ENCODE data around the gene SMCO2.
A peak's percentile ranks its signal among the peaks of the same experiment; 100 is the strongest.

The SMCO2 gene

DNA sequence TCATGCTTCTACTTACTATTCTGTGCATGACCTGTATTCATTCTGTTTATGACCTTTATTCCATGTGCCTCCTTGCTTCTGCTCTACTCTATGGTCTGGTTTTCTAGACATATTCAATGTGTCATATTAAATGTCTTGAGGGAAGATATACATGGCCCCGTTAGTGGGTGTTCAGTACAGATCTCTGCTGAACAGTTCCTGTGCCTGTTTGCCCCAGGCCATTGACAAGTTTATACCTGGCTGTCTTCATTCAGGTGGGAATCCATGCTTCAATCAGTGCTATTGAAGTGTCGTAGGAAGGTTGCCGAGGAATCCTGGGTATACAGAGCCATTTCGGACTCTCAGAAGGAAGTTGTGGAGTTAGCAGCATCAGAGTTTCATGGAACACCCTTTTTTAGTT is 70.1 kb downstream of the SMCO2 start:
- no peaks in the 10 kb centered on the region for H3K36me3 ChIP-seq (ENCODE audit: control insufficient read depth in 1 of 2, insufficient read depth in 2 of 2, low read length in 2 of 2)
- no peaks in the 10 kb centered on the region for H3K27me3 ChIP-seq (ENCODE audit: low read depth, low read length)
- H3K4me3 ChIP-seq (ENCODE audit: low read depth in 1 of 2, low read length in 2 of 2): no peak overlapping the region
- H3K9me3 ChIP-seq (ENCODE audit: control insufficient read depth in 1 of 2, low read length in 2 of 2): no peaks in the 10 kb centered on the region
- peaks cover 0 to 10% of the 10 kb centered on the region in 2 donors for H3K4me1 ChIP-seq (ENCODE audit: control insufficient read depth in 1 of 2, insufficient read depth in 2 of 2, low read length in 2 of 2)
- no peak overlapping the region for H3K27ac ChIP-seq (ENCODE audit: low read length)

- H3K27me3 ChIP-seq (ENCODE audit: low read depth, low read length): no peaks in the 10 kb centered on the region
- H3K36me3 ChIP-seq (ENCODE audit: control insufficient read depth in 1 of 2, insufficient read depth in 2 of 2, low read length in 2 of 2): no peaks in the 10 kb centered on the region
- H3K9me3 ChIP-seq (ENCODE audit: control insufficient read depth in 1 of 2, low read length in 2 of 2): no peaks in the 10 kb centered on the region
- no peak overlapping the region for H3K4me3 ChIP-seq (ENCODE audit: low read depth in 1 of 2, low read length in 2 of 2)
- H3K4me1 ChIP-seq (ENCODE audit: control insufficient read depth in 1 of 2, insufficient read depth in 2 of 2, low read length in 2 of 2): peaks cover 0 to 10% of the 10 kb centered on the region in 2 donors
- no peak overlapping the region for H3K27ac ChIP-seq (ENCODE audit: low read length)
These were observed 71.0 kb downstream of the SMCO2 start for GRCh38 chr12:27517546-27517945.

DNA sequence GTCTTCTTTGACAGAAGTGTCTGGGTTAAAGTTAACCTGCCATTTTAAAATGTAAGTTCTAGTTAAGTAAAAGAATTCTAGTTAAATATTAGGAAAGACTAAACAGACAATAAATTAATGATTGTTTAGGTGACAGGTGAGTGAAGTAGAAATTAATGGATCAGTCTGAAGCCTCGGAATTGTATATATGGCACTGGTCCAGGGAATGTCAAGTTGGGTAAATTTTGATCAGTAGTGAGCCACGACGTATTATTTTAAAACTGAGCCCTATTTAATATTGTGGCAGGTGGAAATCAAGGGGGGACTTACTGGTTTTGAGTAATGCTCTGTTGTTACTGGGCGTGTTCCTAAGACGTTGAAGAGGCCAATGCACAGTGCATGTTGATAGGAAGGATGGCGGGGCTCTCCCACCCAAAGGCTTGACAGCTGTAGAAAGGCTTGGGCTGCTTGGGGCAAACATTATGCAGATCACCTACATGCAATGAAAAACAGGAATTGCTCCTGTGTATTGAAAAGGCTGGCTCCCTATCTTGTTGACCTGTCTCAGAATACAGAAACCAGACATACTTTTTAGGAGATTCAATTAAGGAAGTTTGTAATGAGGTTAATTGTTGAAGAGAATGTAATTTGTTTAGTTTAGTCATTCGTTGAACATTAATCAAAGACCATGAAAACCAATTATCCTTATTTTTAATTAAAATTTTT is 71.6 kb downstream of the SMCO2 start:
- no peaks in the 10 kb centered on the region for H3K36me3 ChIP-seq (ENCODE audit: control insufficient read depth in 1 of 2, insufficient read depth in 2 of 2, low read length in 2 of 2)
- no peaks in the 10 kb centered on the region for H3K27me3 ChIP-seq (ENCODE audit: low read depth, low read length)
- no peak overlapping the region for H3K4me3 ChIP-seq (ENCODE audit: low read depth in 1 of 2, low read length in 2 of 2)
- H3K4me1 ChIP-seq (ENCODE audit: control insufficient read depth in 1 of 2, insufficient read depth in 2 of 2, low read length in 2 of 2): peaks cover 0 to 10% of the 10 kb centered on the region in 2 donors
- no peak overlapping the region for H3K27ac ChIP-seq (ENCODE audit: low read length)
- H3K9me3 ChIP-seq (ENCODE audit: control insufficient read depth in 1 of 2, low read length in 2 of 2): no peaks in the 10 kb centered on the region

DNA sequence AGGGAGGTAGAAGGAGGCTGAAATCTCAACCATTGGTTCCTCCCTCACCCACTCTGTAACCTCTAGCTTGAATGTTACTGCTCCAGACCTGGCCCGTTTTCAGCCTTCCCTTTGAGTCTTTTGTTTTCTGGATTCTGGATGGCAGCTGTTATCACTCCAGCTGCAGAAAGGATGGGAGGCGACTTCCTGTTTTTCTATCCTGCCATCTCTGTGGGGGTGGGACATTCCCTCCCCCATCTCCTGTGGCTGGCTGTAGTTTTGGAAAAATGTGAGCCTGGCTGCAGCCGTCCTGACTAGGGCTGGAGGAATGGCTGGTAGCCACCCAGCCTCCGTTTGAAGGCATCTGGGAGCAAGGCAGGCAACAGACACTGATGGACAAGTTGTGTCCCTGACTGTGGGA is 74.5 kb downstream of the SMCO2 start:
- Histone ChIP-seq H3K9me3 (ENCODE audit: control insufficient read depth in 1 of 2, low read length in 2 of 2) (no peaks in the 10 kb centered on the region), H3K36me3 (ENCODE audit: control insufficient read depth in 1 of 2, insufficient read depth in 2 of 2, low read length in 2 of 2) (no peaks in the 10 kb centered on the region), H3K4me3 (ENCODE audit: low read depth in 1 of 2, low read length in 2 of 2) (no peak overlapping the region), H3K27ac (ENCODE audit: low read length) (no peak overlapping the region), H3K4me1 (ENCODE audit: control insufficient read depth in 1 of 2, insufficient read depth in 2 of 2, low read length in 2 of 2) (peaks cover 0 to 14% of the 10 kb centered on the region in 2 donors), H3K27me3 (ENCODE audit: low read depth, low read length) (no peaks in the 10 kb centered on the region)

DNA sequence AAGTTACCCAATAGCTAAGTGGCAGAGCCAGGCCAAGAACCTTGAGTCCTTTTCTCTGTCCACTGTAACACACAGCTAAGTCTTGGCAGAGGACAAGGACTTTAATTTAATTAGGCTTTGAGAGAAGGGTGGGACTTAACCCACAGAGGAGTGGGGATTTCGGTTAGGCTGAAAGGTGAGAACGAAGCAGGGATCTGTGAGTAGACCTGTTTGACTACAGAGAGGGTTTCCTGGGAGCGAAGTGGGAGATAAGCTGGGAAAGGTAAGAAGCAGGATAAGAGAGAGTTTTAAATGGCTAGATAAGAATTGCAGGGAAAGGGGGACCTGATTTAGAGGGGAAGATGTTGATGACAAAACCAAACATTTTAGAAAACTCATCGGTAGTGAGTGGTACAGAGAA is 75.4 kb downstream of the SMCO2 start:
- Histone ChIP-seq H3K4me1 (ENCODE audit: control insufficient read depth in 1 of 2, insufficient read depth in 2 of 2, low read length in 2 of 2) (peaks cover 0 to 15% of the 10 kb centered on the region in 2 donors), H3K36me3 (ENCODE audit: control insufficient read depth in 1 of 2, insufficient read depth in 2 of 2, low read length in 2 of 2) (no peaks in the 10 kb centered on the region), H3K27me3 (ENCODE audit: low read depth, low read length) (no peaks in the 10 kb centered on the region), H3K27ac (ENCODE audit: low read length) (no peak overlapping the region), H3K4me3 (ENCODE audit: low read depth in 1 of 2, low read length in 2 of 2) (no peak overlapping the region), H3K9me3 (ENCODE audit: control insufficient read depth in 1 of 2, low read length in 2 of 2) (no peaks in the 10 kb centered on the region)

DNA sequence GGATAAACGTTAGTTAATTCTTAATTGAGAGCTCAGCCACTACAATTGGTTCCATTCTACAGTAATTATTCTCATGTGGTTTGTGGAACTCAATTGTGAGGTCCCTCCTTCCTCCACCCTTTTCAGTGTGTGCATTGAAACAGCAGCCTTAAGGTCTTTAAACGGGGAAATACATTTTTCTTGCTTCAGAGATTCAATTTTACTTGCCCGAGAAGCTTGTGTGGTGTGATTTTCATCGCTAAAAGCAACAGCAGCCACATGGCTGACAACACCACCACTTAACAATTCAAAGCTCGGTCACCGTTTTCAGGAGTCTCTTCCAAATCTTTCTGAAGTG is 76.7 kb downstream of the SMCO2 start:
- Histone ChIP-seq H3K9me3 (ENCODE audit: control insufficient read depth in 1 of 2, low read length in 2 of 2) (no peaks in the 10 kb centered on the region), H3K27me3 (ENCODE audit: low read depth, low read length) (no peaks in the 10 kb centered on the region), H3K4me3 (ENCODE audit: low read depth in 1 of 2, low read length in 2 of 2) (peak overlapping the region; percentile 72 to 94), H3K36me3 (ENCODE audit: control insufficient read depth in 1 of 2, insufficient read depth in 2 of 2, low read length in 2 of 2) (no peaks in the 10 kb centered on the region), H3K27ac (ENCODE audit: low read length) (peak overlapping the region; percentile 96), H3K4me1 (ENCODE audit: control insufficient read depth in 1 of 2, insufficient read depth in 2 of 2, low read length in 2 of 2) (peaks cover 0 to 11% of the 10 kb centered on the region in 2 donors)

GRCh38 chr12:27523642-27524493 is 77.3 kb downstream of the SMCO2 start, which contains the start of gene PPFIBP1:
Gene PPFIBP1 (plus strand): TSS chr12:27524206. CDS start chr12:27633397, 109,191 bp downstream.
- no peaks in the 10 kb centered on the region for H3K36me3 ChIP-seq (ENCODE audit: control insufficient read depth in 1 of 2, insufficient read depth in 2 of 2, low read length in 2 of 2)
- peaks cover 0 to 10% of the 10 kb centered on the region in 2 donors for H3K4me1 ChIP-seq (ENCODE audit: control insufficient read depth in 1 of 2, insufficient read depth in 2 of 2, low read length in 2 of 2)
- H3K27ac ChIP-seq (ENCODE audit: low read length): peak within 1 kb of the TSS; percentile 96
- no peaks in the 10 kb centered on the region for H3K9me3 ChIP-seq (ENCODE audit: control insufficient read depth in 1 of 2, low read length in 2 of 2)
- H3K27me3 ChIP-seq (ENCODE audit: low read depth, low read length): no peaks in the 10 kb centered on the region
- peak within 1 kb of the TSS; percentile 72 to 94 for H3K4me3 ChIP-seq (ENCODE audit: low read depth in 1 of 2, low read length in 2 of 2)

DNA sequence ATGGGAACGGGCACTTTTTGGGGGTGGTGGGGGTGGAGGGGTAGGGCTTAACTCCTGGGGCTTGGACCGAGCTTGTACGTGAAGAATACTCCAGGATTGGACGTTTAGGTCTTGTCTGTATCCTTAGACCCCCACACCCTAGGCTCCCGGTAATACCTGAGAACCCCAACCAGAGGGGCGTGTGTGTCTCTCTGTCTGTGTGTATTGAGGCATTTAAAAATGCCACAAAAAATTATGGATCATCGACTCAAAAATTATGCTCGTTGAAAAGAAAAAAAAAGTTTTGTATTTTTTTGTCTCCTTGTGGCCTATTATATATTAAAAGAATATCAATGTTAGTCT is 77.9 kb downstream of the SMCO2 start:
- Histone ChIP-seq H3K4me3 (ENCODE audit: low read depth in 1 of 2, low read length in 2 of 2) (peak overlapping the region; percentile 72 to 94), H3K36me3 (ENCODE audit: control insufficient read depth in 1 of 2, insufficient read depth in 2 of 2, low read length in 2 of 2) (no peaks in the 10 kb centered on the region), H3K9me3 (ENCODE audit: control insufficient read depth in 1 of 2, low read length in 2 of 2) (no peaks in the 10 kb centered on the region), H3K27ac (ENCODE audit: low read length) (peak overlapping the region; percentile 96), H3K4me1 (ENCODE audit: control insufficient read depth in 1 of 2, insufficient read depth in 2 of 2, low read length in 2 of 2) (peaks cover 0 to 10% of the 10 kb centered on the region in 2 donors), H3K27me3 (ENCODE audit: low read depth, low read length) (no peaks in the 10 kb centered on the region)

- H3K36me3 ChIP-seq (ENCODE audit: control insufficient read depth in 1 of 2, insufficient read depth in 2 of 2, low read length in 2 of 2): no peaks in the 10 kb centered on the region
- peak overlapping the region; percentile 96 for H3K27ac ChIP-seq (ENCODE audit: low read length)
- peaks cover 0 to 10% of the 10 kb centered on the region in 2 donors for H3K4me1 ChIP-seq (ENCODE audit: control insufficient read depth in 1 of 2, insufficient read depth in 2 of 2, low read length in 2 of 2)
- peak overlapping the region; percentile 72 to 94 for H3K4me3 ChIP-seq (ENCODE audit: low read depth in 1 of 2, low read length in 2 of 2)
- no peaks in the 10 kb centered on the region for H3K27me3 ChIP-seq (ENCODE audit: low read depth, low read length)
- H3K9me3 ChIP-seq (ENCODE audit: control insufficient read depth in 1 of 2, low read length in 2 of 2): no peaks in the 10 kb centered on the region
These were observed 78.6 kb downstream of the SMCO2 start for GRCh38 chr12:27524839-27525753.

- H3K4me1 ChIP-seq (ENCODE audit: control insufficient read depth in 1 of 2, insufficient read depth in 2 of 2, low read length in 2 of 2): peaks cover 4 to 18% of the 10 kb centered on the region in 2 donors
- no peak overlapping the region for H3K27ac ChIP-seq (ENCODE audit: low read length)
These were observed 81.0 kb downstream of the SMCO2 start for GRCh38 chr12:27527512-27527911.

GRCh38 chr12:27528788-27529187 is 82.3 kb downstream of the SMCO2 start:
- no peaks in the 10 kb centered on the region for H3K27me3 ChIP-seq (ENCODE audit: low read depth, low read length)
- no peak overlapping the region for H3K4me3 ChIP-seq (ENCODE audit: low read depth in 1 of 2, low read length in 2 of 2)
- H3K4me1 ChIP-seq (ENCODE audit: control insufficient read depth in 1 of 2, insufficient read depth in 2 of 2, low read length in 2 of 2): peaks cover 4 to 21% of the 10 kb centered on the region in 2 donors
- no peaks in the 10 kb centered on the region for H3K9me3 ChIP-seq (ENCODE audit: control insufficient read depth in 1 of 2, low read length in 2 of 2)
- H3K27ac ChIP-seq (ENCODE audit: low read length): no peak overlapping the region
- no peaks in the 10 kb centered on the region for H3K36me3 ChIP-seq (ENCODE audit: control insufficient read depth in 1 of 2, insufficient read depth in 2 of 2, low read length in 2 of 2)

More at GRCh38 chr12:27527512-27527911, 81.0 kb downstream of the SMCO2 start:
- no peaks in the 10 kb centered on the region for H3K27me3 ChIP-seq (ENCODE audit: low read depth, low read length)
- H3K36me3 ChIP-seq (ENCODE audit: control insufficient read depth in 1 of 2, insufficient read depth in 2 of 2, low read length in 2 of 2): no peaks in the 10 kb centered on the region
- no peaks in the 10 kb centered on the region for H3K9me3 ChIP-seq (ENCODE audit: control insufficient read depth in 1 of 2, low read length in 2 of 2)
- H3K4me3 ChIP-seq (ENCODE audit: low read depth in 1 of 2, low read length in 2 of 2): no peak overlapping the region
